Measurements from ENCODE around the gene B4GALT7.

DNA sequence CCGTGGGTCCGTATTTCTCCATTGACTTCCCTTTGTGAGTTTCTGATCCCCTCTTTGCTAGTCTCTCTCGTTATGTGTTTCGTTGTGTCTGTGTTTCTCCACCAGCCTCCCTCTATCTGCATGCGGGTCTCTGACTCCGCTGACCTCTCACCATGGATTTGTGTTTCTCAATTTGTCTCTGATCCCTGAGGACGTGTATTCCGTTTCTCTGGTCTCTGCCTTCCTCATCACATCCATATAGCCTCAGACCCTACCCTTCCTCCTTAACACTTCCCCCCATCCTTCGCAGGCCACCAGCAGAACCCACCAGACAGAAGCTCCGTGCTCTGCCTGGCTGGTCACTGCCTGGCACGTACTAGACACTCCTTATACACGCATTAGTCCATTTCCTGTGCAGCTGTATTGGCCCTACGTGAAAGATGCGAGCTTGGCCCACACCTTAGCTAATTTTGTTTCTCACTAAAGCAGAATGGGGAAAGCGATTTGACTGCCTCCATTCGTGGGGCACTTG lies 631 bp downstream of the B4GALT7 start:
- TF ChIP-seq, protein P1, sequence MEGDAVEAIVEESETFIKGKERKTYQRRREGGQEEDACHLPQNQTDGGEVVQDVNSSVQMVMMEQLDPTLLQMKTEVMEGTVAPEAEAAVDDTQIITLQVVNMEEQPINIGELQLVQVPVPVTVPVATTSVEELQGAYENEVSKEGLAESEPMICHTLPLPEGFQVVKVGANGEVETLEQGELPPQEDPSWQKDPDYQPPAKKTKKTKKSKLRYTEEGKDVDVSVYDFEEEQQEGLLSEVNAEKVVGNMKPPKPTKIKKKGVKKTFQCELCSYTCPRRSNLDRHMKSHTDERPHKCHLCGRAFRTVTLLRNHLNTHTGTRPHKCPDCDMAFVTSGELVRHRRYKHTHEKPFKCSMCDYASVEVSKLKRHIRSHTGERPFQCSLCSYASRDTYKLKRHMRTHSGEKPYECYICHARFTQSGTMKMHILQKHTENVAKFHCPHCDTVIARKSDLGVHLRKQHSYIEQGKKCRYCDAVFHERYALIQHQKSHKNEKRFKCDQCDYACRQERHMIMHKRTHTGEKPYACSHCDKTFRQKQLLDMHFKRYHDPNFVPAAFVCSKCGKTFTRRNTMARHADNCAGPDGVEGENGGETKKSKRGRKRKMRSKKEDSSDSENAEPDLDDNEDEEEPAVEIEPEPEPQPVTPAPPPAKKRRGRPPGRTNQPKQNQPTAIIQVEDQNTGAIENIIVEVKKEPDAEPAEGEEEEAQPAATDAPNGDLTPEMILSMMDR (IDR thresholded peaks at IDR 0.05), result no peak
- TF ChIP-seq EP300 (IDR thresholded peaks at IDR 0.05) (no peak), POLR2A (IDR thresholded peaks at IDR 0.05) (no peak)
